Trophoblast cell (in vitro differentiated cells and primary cell): ENCODE results near the gene CSNK1A1L. TPM values are rescaled to one million over a fixed set of nuclear protein-coding genes. Genes with fewer than 3 reads are reported as not detected.

Source experiments
- DNase-seq, 2 donors: peaks; one replicate each; pipeline ENCODE4 v3.0.0-alpha.2; 2016
- H2AFZ ChIP-seq: 2 replicates; pipeline ENCODE4 v1.6.1; 2013; ENCODE audit warnings: low read length, moderate library complexity, mild to moderate bottlenecking; ENCODE audit not compliant: insufficient read depth, poor library complexity
- H2AK5ac ChIP-seq: 2 replicates; pipeline ENCODE4 v1.6.1; 2013; ENCODE audit warnings: mild to moderate bottlenecking, low read length
- H2BK120ac ChIP-seq: 2 replicates; pipeline ENCODE4 v1.6.1; 2013; ENCODE audit warnings: low read length, mild to moderate bottlenecking, moderate library complexity; ENCODE audit not compliant: insufficient read depth, poor library complexity
- H2BK12ac ChIP-seq: 2 replicates; pipeline ENCODE4 v1.6.1; 2013; ENCODE audit warnings: mild to moderate bottlenecking, low read length, moderate library complexity
- H2BK5ac ChIP-seq: 2 replicates; pipeline ENCODE4 v1.6.1; 2013; ENCODE audit warnings: low read length, low read depth, moderate library complexity, mild to moderate bottlenecking; ENCODE audit not compliant: poor library complexity
- H3K14ac ChIP-seq: 2 replicates; pipeline ENCODE4 v1.6.1; 2013; ENCODE audit warnings: mild to moderate bottlenecking, low read length
- H3K18ac ChIP-seq: 2 replicates; pipeline ENCODE4 v1.6.1; 2013; ENCODE audit warnings: mild to moderate bottlenecking, low read length
- H3K23ac ChIP-seq: 2 replicates; pipeline ENCODE4 v1.6.1; 2013; ENCODE audit warnings: low read length
- H3K27ac ChIP-seq: 2 replicates; pipeline ENCODE4 v1.5.1; 2013; ENCODE audit warnings: low read depth, mild to moderate bottlenecking, inconsistent platforms, low read length, moderate library complexity
- H3K27me3 ChIP-seq: 2 replicates; pipeline ENCODE4 v1.6.1; 2013; ENCODE audit warnings: inconsistent platforms, mild to moderate bottlenecking, low read length, moderate library complexity; ENCODE audit not compliant: insufficient read depth
- H3K36me3 ChIP-seq, 2 experiments: 1 replicate in 1 of 2; 2 replicates in 1 of 2; pipeline ENCODE4 v1.6.1; 2013; ENCODE audit warnings: low read length in 2 of 2, mild to moderate bottlenecking in 2 of 2, moderate library complexity in 1 of 2; ENCODE audit not compliant: insufficient read depth in 2 of 2, control insufficient read depth in 1 of 2
- H3K4ac ChIP-seq: 2 replicates; pipeline ENCODE4 v1.6.1; 2013; ENCODE audit warnings: low read depth, mild to moderate bottlenecking, low read length, moderate library complexity
- H3K4me1 ChIP-seq, 2 experiments: 1 replicate in 1 of 2; 2 replicates in 1 of 2; pipeline ENCODE4 v1.6.1; 2013; ENCODE audit warnings: low read length in 2 of 2, mild to moderate bottlenecking in 2 of 2, moderate library complexity in 1 of 2; ENCODE audit not compliant: insufficient read depth in 2 of 2, control insufficient read depth in 1 of 2
- H3K4me2 ChIP-seq: 2 replicates; pipeline ENCODE4 v1.6.1; 2013; ENCODE audit warnings: inconsistent platforms, mild to moderate bottlenecking, low read length, moderate library complexity
- H3K4me3 ChIP-seq: 2 replicates; pipeline ENCODE4 v1.5.1; 2013; ENCODE audit warnings: mild to moderate bottlenecking, low read depth, low read length, inconsistent platforms
- H3K79me1 ChIP-seq: one replicate; pipeline ENCODE4 v1.6.1; 2013; ENCODE audit warnings: low read length
- H3K79me2 ChIP-seq: 2 replicates; pipeline ENCODE4 v1.6.1; 2013; ENCODE audit warnings: low read length, mild to moderate bottlenecking; ENCODE audit not compliant: control insufficient read depth, insufficient read depth, poor library complexity
- H3K9ac ChIP-seq: 2 replicates; pipeline ENCODE4 v1.6.1; 2013; ENCODE audit warnings: mild to moderate bottlenecking, low read length
- H3K9me3 ChIP-seq: 2 replicates; pipeline ENCODE4 v1.6.1; 2013; ENCODE audit warnings: low read depth, mild to moderate bottlenecking, control low read depth, inconsistent platforms, low read length; ENCODE audit not compliant: insufficient read depth
- H4K12ac ChIP-seq: 2 replicates; pipeline ENCODE4 v1.6.1; 2013; ENCODE audit warnings: low read depth, mild to moderate bottlenecking, low read length, moderate library complexity
- H4K8ac ChIP-seq: 2 replicates; pipeline ENCODE4 v1.6.1; 2013; ENCODE audit warnings: low read depth, mild to moderate bottlenecking, low read length, moderate library complexity
- H4K91ac ChIP-seq: one replicate; pipeline ENCODE4 v1.6.1; 2013; ENCODE audit warnings: low read depth, mild to moderate bottlenecking, low read length, moderate library complexity
- WGBS: extraction: QIAGEN DNeasy Blood & Tissue Kit; methylation state at CpG from one replicate; pipeline ENCODE4 v1.1.7; 2013; ENCODE audit warnings: missing lambda C conversion rate; ENCODE audit not compliant: insufficient read length, insufficient coverage; ENCODE audit errors: extremely low coverage; 5-methylcytosine and 5-hydroxymethylcytosine counted together
- polyA plus RNA-seq: library from polyadenylated mRNA; stranded (reverse); fragments of 200-250 nt; gene quantifications from 2 replicates; pipeline ENCODE4 v1.2.3, GENCODE V29; 2013

The CSNK1A1L gene
- polyA plus RNA-seq = not detected in 2 replicates

DNA sequence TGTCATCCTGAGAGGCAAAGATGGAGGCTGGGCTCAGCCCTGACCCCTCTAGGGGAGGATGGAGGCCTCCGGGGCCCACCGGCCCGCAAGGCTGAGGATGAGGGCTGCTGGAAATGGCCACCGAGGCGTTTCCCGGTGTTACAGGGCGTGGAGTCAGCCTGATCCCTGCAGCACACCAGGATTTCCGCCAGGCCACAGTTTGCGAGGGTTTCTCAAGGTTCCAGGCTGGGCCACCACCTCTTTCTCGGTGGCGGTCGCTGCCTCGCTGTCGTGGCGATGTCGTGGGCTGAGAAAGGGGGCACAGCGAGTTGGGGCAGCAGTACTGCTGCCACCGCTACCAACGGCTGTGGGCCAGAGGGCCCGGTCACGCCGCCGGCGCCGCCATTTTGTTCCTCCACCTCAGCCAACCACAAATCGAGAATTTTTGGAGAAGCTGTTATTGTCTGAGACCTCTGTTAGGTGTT, at the start of gene CSNK1A1L:
Gene CSNK1A1L, minus strand, starts transcription at position 414 of the 464 bp plus-strand sequence. Its CDS starts 408 bp downstream, at position 6.
- no peaks in the 10 kb centered on the region for H3K36me3 ChIP-seq
- H3K79me2 ChIP-seq = no peaks in the 10 kb centered on the region
- H3K18ac ChIP-seq = no peak within 1 kb of the TSS
- no peak within 1 kb of the TSS for H2BK12ac ChIP-seq
- H3K4me2 ChIP-seq = no peak within 1 kb of the TSS
- H2BK5ac ChIP-seq = no peak within 1 kb of the TSS
- no peak within 1 kb of the TSS for H3K14ac ChIP-seq
- H3K79me1 ChIP-seq = no peaks in the 10 kb centered on the region
- no peak within 1 kb of the TSS for H3K4me3 ChIP-seq
- no peak within 1 kb of the TSS for H3K9ac ChIP-seq
- no peaks in the 10 kb centered on the region for H3K27me3 ChIP-seq
- H4K91ac ChIP-seq = no peak within 1 kb of the TSS
- no peak within 1 kb of the TSS for H3K23ac ChIP-seq
- WGBS = no CpG with 5 or more reads among the region's 26 CpGs
- no peak within 1 kb of the TSS for H4K8ac ChIP-seq
- no peak within 1 kb of the TSS for H2AK5ac ChIP-seq
- no peak for DNase-seq
- no peaks in the 10 kb centered on the region for H3K4me1 ChIP-seq
- no peak within 1 kb of the TSS for H3K4ac ChIP-seq
- no peak within 1 kb of the TSS for H4K12ac ChIP-seq
- peaks cover 2% of the 10 kb centered on the region for H3K9me3 ChIP-seq
- no peak within 1 kb of the TSS for H3K27ac ChIP-seq
- no peak within 1 kb of the TSS for H2AFZ ChIP-seq
- no peak within 1 kb of the TSS for H2BK120ac ChIP-seq

DNA sequence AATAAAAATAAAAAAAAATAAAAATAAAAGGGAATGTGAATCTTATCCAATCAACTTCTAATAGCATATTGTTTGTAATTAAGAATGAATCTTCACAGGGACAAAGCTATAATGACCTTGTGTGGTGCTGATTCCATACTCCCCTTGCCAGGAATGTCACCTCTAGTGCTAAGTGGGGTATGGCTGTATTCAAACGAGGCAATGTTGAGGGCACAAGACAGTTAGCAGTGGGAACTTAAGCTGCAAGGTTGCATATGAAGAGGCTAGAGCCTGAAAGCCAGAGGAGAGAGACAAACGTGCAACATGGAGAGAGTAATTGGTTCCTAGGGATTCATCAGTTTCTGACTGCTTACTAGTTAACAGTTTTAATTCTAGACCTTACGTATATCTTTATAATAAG, 43.9 kb upstream of the CSNK1A1L start:
- no peak overlapping the region for H3K27ac ChIP-seq
- no peaks in the 10 kb centered on the region for H3K27me3 ChIP-seq
- H3K4me1 ChIP-seq = no peaks in the 10 kb centered on the region
- no peak overlapping the region for H2BK5ac ChIP-seq
- no peak overlapping the region for H3K9ac ChIP-seq
- H4K8ac ChIP-seq = no peak overlapping the region
- no peak overlapping the region for H2AK5ac ChIP-seq
- no peak overlapping the region for H2AFZ ChIP-seq
- WGBS = no CpG with 5 or more reads among the region's 3 CpGs
- no peak overlapping the region for H3K4me2 ChIP-seq
- no peak overlapping the region for H2BK120ac ChIP-seq
- H3K79me1 ChIP-seq = no peaks in the 10 kb centered on the region
- H3K23ac ChIP-seq = no peak overlapping the region
- H3K79me2 ChIP-seq = no peaks in the 10 kb centered on the region
- H3K9me3 ChIP-seq = no peaks in the 10 kb centered on the region
- H3K14ac ChIP-seq = no peak overlapping the region
- H4K91ac ChIP-seq = no peak overlapping the region
- no peak overlapping the region for H3K18ac ChIP-seq
- no peak overlapping the region for H2BK12ac ChIP-seq
- no peak for DNase-seq
- no peak overlapping the region for H3K4me3 ChIP-seq
- no peak overlapping the region for H3K4ac ChIP-seq
- no peaks in the 10 kb centered on the region for H3K36me3 ChIP-seq
- H4K12ac ChIP-seq = no peak overlapping the region

DNA sequence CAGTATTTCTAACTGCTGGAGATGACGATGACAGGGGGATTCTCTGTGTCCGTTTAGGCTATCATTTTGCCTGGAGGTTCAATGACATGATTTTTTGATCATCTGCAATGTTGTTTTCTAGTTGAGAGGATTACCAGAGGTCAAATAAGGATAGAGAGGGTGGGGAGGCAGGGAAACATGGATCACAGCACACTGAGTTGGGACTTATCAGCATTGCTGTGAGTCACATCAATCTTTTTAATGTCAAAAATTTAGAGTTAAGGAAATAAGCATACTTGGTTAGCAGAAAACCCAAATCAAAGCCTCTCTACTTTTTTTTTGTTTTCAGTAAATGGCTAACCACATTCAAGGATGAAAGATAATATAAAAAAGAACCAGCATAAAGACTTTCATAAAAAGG, 43.0 kb upstream of the CSNK1A1L start:
- Histone ChIP-seq H4K91ac (no peak overlapping the region), H2BK120ac (no peak overlapping the region), H3K79me1 (no peaks in the 10 kb centered on the region), H3K27ac (no peak overlapping the region), H3K9ac (no peak overlapping the region), H3K36me3 (no peaks in the 10 kb centered on the region), H3K23ac (no peak overlapping the region), H3K79me2 (no peaks in the 10 kb centered on the region), H2AK5ac (no peak overlapping the region), H3K14ac (no peak overlapping the region), H4K8ac (no peak overlapping the region), H4K12ac (no peak overlapping the region), H3K4me2 (no peak overlapping the region), H3K9me3 (no peaks in the 10 kb centered on the region), H3K4me1 (no peaks in the 10 kb centered on the region), H3K4ac (no peak overlapping the region), H3K18ac (no peak overlapping the region), H2BK5ac (no peak overlapping the region), H3K27me3 (no peaks in the 10 kb centered on the region), H2AFZ (no peak overlapping the region), H2BK12ac (no peak overlapping the region), H3K4me3 (no peak overlapping the region)
- no peak for DNase-seq
- WGBS = no CpG with 5 or more reads among the region's 2 CpGs

DNA sequence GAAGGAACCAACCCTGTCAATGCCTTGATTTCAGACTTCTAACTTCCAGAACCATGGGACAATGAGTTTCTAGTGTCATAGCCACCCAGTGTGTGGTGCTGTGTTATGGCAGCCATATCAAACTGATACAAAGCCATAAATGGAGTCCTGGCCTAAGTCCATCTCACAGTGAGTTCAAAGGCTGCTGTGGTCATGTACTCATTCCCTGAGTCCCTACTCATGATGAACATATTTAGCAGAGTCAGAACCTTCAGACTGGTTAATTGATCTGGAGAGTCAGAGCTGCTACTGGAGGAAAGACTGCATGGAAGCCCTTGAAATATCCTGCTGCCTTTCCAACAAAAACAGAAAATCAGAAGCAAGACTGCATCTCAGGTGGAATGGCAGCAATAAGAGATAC, 39.2 kb upstream of the CSNK1A1L start:
- DNase-seq = no peak

More for the DNA sequence above, 39.2 kb upstream of the CSNK1A1L start:
- Histone ChIP-seq H3K4me2 (no peak overlapping the region), H3K9ac (no peak overlapping the region), H3K79me1 (no peaks in the 10 kb centered on the region), H2AFZ (no peak overlapping the region), H3K9me3 (no peaks in the 10 kb centered on the region), H3K79me2 (no peaks in the 10 kb centered on the region), H2BK120ac (no peak overlapping the region), H4K8ac (no peak overlapping the region), H2AK5ac (no peak overlapping the region), H3K27me3 (no peaks in the 10 kb centered on the region), H3K18ac (no peak overlapping the region), H3K14ac (no peak overlapping the region), H3K27ac (no peak overlapping the region), H3K36me3 (no peaks in the 10 kb centered on the region), H3K4me1 (no peaks in the 10 kb centered on the region), H4K91ac (no peak overlapping the region), H3K23ac (no peak overlapping the region), H2BK5ac (no peak overlapping the region), H2BK12ac (no peak overlapping the region), H4K12ac (no peak overlapping the region), H3K4ac (no peak overlapping the region), H3K4me3 (no peak overlapping the region)
